T-helper 2 cell (primary cell): ENCODE results near the gene TMEM147.

Experiments
- DNase-seq, 5 experiments: peaks; one replicate each; pipeline versions ENCODE4 v3.0.0 to v3.0.0-alpha.2; 2012 to 2022

The TMEM147 gene

DNA sequence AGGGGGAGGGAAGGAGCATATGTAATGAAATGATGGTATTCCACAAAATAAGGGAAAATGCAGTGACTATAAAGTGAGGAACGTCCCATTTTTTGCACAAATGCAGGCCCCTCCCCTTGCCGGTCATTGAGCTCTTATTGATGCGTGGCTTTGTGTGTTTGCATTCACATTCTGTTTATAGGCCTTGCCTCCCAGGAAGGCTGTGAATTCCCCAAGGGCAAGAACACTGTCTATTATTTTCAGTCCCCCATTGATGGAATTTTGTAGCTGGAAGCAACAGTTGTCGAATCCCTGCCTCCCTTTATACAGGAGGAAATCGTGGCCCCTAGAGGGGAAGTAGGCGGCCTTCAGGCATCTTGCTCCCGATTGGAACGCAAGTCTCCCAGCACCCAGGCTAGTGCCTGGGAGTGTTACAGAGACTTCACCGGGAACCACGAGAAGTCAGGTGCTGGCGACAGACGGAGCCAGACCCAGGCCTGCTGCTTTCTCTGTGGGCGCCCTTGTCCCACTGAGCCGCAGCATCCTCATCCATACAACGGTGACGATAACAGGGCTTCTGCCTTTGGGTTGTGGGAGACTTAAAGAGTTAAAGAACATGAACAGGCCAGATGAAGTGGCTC, 24.2 kb upstream of the TMEM147 start:
- no peak for DNase-seq

DNA sequence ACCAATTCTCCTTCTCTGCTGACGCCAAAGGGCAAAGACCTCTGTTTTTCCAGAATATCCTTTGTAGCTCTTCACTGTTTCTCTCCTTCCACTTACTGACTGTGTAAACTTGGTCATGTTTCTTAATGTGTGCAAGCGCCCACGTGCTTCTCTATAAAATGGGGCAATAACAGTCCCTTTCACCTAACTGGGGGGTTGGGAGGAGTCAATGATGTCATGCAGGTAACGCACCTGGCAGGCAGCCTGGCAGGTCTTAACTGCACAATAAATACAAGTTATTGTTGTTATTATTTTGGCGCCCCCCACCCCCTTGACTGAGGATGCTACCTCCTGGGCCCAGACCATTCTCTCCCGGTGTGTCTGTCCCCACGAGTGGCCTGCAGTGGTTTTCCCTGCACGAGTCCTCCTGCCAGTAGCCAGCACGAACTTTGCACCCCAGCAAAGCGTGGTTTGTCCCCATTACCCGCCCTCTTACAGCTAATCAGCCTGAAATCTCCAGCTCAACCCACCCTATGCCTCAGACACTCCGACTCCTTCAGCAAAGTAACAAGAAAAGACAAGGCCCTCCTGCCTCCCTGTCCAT, 22.6 kb upstream of the TMEM147 start:
- no peak for DNase-seq

DNA sequence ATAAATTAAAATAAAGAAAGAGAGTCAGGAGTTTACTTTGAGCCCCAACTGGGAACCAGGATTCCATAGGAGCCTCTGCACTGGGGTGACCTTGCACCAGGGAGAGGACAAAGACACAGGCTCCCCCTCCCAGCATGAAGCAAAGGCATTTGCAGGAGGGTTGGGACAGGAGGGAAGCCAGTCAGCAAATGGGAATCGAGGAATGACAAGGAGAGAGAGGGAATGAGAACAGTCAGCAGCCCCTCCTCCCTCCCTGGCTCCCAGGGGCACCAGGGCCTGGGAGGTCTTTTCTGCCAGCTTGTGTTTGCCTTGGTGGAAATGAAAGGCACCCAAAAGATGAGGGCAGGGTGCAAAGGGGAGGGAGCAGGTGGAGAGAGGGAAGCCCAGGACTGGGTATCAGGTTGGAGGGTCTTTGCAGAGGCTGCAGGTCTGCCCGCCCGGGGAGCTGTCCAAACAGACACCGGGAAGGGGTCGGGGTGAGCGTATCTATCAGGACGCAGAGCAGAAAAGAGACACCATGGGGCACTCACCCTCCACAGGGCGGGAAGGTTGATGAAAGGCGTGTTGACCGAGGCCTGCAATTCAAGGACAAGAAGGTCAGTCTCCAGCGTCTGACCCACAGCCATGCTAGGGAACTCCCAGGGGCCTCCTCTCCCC, 21.1 kb upstream of the TMEM147 start:
- no peak for DNase-seq

DNA sequence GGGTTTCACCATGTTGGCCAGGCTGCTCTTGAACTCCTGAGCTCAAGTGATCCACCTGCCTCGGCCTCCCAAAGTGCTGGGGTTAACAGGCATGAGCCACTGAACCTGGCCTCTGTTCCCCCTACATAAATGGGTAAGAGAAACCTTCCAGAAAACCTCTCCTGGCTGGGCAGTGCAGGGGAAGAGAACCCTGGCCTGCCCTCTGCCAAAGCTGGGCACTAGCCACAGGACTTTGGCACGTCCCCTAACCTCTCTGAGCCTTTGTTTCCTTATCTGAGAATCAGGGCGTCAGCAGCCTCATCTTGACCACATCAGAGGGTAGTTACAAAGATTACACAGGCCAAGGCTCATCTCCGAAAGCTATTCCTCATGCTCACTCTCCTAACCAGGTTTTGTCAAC, 19.6 kb upstream of the TMEM147 start:
- DNase-seq = no peak

DNA sequence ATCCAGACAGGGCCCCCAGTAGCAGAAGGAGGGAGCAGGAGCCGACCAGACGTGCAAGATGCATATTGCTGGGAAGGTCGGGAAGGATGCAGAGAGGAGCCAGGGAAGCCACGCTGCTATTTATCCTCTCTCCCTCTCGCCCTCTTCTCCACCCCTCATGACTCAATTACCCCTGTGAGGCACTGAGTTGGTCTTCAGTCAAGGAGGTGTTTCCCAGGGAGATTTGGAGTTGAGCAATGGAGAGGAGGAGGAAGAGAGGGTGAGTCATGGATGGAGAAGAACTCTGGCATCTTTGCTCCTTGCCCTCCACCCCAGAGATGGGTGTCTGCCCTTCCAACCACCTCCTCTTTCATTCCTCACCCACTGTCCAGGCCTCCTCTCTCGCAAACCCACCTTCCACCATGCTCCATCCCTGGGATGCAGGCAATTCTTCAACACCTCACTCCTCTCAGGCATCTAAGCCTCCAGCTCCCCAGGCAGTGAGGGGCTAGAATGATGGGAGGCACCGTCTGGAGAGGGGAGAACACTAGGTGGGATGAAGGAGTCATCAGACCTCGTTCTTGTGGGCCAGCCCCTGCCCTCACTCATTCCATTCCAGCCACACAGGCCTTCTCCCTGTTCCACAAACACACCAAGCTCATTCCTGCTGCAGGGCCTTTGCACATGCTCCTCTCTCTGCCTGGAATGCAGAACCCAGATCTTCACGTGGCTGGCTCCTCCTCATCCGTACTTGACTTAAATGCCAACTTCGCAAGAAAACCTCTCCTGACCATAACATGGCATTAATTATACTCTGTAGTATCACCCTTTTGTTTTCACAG, 17.0 kb upstream of the TMEM147 start, which contains the start of gene SBSN:
TSS of gene SBSN (minus strand) at position 94 of the 821 bp plus-strand sequence. CDS start at position 64, 30 bp downstream.
- DNase-seq = no peak

DNA sequence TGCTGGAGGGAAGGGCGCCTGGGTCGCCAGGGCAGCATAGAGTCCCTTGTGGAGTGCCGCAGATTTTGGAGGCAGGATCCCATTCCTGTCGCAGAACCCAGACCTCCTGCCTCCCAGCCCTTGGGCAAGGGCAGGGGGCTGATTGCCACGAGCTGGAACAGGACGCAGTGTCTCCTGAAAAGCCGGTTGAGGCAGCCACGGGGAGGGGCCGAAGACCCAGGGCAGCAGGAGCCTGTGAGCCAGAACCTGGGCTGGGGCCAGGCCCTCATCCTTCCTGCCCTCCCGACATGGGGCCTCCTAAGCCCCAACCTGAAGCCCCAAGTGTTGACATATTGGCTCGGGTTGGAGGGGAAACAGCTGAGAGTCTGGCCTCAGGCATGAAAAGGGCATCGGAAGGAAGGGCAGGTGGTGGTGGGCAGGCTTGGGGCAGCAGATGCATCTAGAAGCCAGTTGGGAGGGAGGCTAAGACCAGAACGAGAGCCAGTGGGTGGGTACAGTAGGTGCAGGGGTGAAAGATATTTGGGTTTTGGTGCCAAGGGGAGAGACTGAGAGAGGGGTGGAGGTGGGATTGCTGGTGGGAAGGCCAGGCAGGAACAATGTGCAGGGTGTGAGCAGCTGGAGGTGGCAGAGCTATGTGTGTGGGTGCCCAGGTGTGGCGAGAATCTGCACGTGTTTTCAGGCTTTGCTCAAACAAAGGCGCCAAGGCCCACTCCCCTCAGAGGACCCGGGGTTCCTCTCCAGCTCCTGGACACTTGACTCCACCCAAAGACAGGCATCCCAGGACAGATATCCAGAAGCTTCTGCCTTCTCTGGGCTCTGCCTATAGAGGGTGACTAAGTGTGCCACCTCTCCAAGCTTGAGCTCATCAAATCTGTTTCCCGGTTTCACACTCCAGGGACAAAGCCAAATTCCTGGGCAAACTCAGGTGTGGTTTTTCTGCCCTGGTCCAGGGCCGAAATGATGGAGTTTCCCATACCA, 15.9 kb upstream of the TMEM147 start:
- no peak for DNase-seq

DNA sequence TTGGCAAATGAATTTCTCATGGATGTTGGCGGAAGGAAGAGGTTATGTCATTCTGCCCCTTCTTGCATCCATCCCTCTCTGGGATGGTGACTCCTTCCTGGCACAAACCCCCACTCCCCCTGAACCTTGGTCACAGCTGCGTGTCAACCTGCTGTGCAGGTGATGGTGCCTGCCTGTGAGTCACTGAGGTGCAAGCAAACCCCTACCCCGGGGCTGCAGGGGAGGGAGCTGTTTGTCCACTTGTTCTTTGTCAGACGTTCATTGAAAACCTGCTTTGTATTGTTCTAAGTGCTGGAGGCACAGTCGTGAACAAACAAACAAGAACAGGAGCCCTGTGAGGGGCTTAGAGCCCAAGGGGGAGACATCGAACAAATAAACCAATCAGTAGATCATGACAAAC, 14.1 kb upstream of the TMEM147 start:
- DNase-seq = no peak

DNA sequence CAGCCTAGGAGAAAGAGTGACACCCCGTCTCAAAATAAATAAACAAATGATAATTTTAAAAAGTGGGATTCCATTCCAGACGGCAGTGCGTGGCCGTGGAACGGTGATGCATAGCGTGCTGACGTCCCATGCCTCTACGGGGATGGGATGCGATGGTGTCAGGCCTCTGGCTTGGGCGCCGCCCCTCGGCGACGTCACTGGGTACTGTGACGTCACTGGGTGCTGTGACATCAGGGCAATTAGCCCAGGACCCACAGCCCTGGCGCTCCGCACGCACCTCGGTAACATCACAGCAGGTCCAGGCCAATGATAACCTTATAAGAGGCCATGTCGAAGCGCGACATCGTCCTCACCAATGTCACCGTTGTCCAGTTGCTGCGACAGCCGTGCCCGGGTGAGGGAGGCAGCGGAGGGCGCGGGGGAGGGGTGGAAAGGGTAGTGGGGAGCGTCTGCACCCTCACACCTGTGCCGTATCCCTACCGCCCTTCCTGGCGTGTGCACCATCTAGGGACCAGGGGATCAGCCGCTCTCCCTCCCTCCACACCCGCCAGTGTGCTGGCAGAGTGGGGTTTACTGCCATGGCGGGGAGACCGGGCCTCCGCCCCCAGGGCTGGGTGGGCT, 12.1 kb upstream of the TMEM147 start, which contains the start of gene GAPDHS:
TSS of gene GAPDHS (plus strand) at position 256 of the 621 bp plus-strand sequence. CDS start at position 328, 72 bp downstream.
- no peak for DNase-seq

DNA sequence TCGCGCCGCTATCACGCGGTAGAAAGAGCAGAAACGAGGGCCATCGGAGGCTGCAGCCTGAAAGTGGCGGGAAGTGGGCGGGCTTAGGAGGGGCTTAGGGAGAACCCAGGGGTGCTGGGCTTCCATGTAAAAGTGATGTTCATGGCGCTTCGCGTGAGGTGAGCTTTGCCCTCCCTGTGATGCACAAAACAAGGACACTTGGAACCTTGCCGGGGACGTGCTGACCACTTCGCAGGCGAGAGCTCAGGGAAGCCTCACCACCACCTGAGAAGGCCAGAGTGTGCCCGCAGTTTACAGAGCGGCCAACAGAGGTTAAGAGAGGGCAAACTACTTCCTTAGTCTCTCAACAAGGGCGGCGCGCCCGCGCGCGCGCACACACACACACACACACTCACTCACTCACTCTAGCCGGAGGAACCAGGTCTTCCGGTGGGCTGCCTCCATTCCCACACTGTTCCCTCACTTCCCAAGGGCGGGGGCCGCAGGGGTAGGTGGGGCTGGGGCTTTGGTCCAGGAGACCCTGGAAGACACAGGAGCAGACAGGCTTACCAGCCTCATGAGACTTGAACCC, 11.5 kb upstream of the TMEM147 start:
- DNase-seq = peak in 2 of 5 experiments; percentile 15 to 79

DNA sequence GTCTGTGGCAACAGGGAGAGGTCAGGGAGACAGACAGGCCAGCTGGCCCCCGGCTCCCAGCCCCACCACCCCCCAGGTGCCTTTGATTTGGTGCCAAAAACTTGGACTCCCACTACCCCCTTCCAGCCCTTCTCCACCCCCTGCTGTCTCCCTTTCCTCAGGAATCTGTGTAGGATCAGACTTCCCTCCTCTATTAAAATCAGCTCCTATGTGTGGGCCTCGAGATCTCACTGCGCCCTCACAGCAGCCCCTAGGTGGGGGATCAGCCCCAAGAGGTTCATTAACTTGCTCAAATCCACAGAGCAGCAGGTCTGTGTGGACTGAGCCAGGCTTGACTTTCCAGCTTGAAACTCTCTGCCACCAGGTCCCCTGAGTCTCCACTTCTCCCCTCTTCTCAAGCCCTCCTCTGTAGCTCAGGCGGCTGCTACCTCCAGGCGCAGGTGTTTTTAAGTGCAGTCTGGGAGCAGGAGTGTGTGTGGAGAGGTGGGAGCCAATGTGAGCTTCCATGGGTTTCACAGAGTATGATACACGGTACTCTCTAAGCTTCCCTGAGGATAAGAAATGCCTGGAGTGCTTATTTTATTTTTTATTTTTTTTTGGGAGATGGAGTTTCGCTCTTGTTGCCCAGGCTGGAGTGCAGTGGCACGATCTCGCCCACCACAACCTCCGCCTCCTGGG, 10.5 kb upstream of the TMEM147 start:
- no peak for DNase-seq

DNA sequence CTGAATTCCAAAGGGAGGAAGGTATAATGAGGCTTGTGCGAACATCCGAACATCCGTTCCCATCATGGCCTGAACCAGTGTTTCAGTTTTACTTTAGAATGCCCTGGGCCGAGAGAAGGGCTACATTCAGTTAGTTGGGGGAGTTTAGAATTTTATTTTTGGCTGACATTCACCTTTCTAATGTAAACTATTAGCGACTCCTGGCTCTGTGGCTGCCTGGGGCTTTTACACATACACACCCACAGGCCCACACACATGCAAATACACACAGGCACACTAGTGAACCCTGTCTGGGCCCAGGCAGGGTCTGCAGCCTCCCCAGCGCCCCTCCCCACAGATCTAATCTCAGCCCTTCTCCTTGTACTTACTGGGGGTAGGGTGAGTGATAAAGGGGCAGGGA, 6.1 kb upstream of the TMEM147 start:
- DNase-seq = no peak

DNA sequence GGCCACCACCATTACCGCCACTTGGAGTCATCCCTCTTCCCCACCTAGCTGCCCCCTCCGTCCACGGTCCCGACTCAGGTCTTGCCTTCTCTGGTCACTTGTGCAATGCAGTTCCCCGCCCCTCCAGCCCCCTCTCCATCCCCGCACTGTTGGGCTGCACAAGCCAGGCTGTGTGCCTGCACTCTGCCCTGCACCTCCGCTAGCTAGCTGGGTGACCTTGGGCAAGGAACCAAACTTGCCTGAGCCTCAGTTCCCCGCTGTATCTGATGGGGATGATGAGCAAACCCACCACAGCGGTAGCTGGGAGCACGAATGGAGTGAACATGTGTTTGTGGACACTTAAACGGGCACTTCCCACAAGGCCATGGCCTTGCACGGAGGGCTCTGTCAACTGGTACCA, 5.6 kb upstream of the TMEM147 start:
- DNase-seq = no peak

DNA sequence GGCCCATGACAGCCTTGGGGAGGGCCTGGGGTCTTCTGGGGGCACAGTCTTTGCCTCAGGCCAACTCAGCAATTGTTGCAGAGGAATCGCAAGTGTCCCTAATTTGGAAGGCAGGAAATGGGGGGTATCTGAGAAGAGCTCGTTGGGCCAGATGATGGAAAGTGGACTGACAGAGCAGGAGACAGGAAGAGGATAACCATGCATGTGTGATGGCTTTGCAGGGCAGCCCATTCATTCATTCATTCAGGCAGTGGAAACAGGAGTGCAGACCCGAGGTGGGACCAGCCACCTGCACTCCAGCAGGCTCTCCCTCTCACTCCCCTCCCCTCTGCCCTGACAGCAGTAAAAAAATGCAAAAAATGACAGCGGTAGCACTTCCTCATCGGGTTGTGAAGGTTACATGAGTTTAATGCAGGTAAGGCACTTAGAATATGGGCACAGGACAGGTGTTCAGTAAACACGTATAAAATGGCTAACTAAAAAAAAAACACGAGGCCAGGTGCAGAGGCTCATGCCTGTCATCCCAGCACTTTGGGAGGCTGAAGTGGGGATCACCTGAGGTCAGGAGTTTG, 5.0 kb upstream of the TMEM147 start:
- no peak for DNase-seq

DNA sequence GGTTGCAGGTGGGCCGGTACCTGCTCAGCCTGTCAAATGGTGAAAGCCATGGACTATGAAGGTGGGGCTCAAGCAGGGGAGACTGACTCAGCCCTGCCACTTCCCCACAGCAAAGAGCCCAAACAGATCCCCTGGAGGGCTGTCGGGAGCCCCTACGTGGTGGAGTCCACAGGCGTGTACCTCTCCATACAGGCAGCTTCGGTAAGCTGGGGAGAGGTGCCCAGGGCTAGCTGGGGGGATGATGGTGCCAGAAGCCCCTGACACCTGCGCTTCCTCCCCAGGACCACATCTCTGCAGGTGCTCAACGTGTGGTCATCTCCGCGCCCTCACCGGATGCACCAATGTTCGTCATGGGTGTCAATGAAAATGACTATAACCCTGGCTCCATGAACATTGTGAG, 3.2 kb upstream of the TMEM147 start:
- no peak for DNase-seq

DNA sequence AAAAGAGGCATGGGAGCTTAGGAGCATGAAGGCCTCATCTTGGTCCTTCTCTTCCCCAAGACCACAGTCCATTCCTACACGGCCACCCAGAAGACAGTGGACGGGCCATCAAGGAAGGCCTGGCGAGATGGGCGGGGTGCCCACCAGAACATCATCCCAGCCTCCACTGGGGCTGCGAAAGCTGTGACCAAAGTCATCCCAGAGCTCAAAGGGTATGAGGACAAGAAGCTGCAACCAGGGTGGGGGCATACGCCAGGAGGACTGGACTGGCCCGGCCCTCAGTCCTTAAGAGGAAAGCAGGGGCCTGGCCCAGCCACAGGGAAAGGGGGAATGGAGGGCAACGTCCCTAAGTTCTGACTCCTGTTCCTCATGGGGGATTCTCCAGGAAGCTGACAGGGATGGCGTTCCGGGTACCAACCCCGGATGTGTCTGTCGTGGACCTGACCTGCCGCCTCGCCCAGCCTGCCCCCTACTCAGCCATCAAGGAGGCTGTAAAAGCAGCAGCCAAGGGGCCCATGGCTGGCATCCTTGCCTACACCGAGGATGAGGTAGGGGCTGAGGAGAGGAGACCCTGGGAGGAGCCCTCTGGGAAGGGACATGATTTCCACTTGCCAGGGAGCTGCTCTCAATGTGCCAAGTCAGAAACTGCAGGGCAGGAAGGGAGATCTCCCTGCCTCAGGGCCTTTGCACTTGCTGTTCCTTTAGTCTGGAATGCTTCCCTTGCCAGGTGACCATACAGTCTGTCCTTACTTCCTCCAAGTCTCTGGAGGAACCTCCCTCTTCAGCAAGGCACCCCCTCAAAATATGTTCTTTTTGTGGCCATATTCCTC, 1.9 kb upstream of the TMEM147 start:
- DNase-seq = no peak

DNA sequence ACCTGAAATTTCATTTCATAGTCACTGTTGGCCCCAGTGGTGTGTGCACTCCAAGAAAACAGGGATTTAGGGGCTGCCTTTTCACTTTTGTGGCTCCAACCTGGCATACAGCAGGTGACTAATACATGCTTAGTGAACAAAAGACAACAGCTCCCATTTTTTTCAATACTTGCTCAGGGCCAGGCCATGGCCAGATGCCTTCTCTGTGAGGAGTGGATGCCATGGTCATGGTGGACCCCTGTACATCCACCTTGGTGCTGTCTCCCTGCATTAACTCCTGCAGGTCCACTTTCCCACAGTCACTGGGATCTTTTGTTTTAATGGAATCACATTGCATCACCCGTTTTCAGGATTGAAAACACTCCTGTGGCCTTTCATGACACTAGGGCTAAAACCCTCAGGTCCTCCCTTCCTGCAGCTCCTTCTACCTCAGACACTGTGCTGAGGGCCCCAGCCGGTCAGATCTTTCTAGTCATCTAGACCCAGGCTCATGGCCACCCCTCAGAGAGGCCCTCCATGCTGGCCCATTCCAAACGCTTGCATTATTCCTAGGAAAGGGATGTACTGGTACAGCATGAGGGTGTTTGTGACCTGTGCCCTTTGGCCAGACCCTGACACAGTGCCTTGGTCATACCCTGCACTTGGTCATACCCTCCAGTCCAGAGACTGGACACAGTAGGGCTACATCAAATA, 1.2 kb upstream of the TMEM147 start:
- no peak for DNase-seq

DNA sequence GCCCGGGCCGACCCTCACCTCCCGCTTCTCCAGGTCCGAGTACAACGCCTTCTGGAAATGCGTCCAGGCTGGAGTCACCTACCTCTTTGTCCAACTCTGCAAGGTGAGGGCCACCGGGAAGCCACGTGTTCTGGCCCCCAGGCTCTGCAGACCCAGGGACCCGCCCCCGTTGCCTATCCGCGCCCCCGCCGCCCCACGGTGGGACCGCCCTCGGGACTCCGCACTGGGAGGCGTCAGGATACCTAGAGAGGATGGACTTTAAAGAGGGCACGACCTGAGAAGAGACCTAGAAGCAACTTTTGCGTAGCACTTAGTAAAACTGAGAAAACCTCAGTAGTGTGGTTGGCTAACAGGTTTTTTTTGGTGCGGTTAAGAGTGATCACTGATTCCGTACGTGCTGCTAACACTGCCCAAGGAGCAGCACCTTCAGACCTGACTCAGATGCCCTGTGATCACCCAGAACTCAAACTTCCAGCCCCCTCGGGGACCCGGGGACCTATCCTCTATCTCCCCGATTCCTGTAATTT, 492 bp downstream of the TMEM147 start:
- DNase-seq = peak in 4 of 5 experiments; percentile 29 to 83 (median 56)

DNA sequence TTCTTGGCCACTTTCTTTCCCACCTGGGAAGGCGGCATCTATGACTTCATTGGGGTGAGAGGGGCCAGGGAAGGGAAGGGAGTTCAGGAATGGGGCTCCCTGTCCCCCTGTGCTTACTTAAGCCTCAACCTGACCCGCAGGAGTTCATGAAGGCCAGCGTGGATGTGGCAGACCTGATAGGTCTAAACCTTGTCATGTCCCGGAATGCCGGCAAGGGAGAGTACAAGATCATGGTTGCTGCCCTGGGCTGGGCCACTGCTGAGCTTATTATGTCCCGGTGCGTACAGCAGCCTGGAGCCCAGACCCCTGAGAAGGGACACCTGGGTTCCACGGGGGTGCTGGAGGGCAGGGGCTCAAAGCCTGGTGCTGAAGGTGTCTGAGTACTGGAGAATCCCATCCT, 1.1 kb downstream of the TMEM147 start:
- no peak for DNase-seq
